GM19238 (cell line): ENCODE data around the gene AQP2.
"Not testable (repeated sequence)": the region's sequence is repeated elsewhere in the genome, so short reads cannot be mapped to it uniquely, and the experiment has no call there.

ENCODE experiments used
- DNase-seq: peaks from one replicate; pipeline ENCODE4 v3.0.0; 2011; ENCODE audit warnings: low spot score; ENCODE audit not compliant: insufficient read length

Gene AQP2

GRCh38 chr12:49987625-49988303 lies 37.2 kb downstream of the AQP2 start:
- no peak for DNase-seq

GRCh38 chr12:49989400-49989799 lies 38.9 kb downstream of the AQP2 start:
- DNase-seq: not testable (repeated sequence)

DNA sequence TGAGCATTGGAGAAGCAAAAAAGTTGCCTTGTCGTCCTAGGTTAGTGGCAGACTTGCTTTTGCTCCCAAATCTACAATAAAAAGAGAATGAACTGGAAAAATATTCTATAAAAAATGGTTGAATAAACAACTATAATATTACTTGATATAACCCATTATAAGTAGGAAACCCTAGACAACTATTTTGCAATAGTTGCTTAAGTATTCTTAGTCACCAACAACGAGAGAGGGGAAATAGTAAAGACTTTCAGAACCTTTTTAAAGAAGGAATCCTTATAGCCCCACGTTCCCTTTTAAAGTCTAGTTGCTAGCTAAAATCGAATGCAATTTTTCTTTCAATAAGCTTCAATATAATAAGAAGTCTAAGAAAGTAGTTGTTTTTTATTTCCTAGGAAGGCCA lies 39.7 kb downstream of the AQP2 start:
- DNase-seq: no peak

- DNase-seq: no peak
Measured at GRCh38 chr12:49998453-49998852, 47.9 kb downstream of the AQP2 start.

DNA sequence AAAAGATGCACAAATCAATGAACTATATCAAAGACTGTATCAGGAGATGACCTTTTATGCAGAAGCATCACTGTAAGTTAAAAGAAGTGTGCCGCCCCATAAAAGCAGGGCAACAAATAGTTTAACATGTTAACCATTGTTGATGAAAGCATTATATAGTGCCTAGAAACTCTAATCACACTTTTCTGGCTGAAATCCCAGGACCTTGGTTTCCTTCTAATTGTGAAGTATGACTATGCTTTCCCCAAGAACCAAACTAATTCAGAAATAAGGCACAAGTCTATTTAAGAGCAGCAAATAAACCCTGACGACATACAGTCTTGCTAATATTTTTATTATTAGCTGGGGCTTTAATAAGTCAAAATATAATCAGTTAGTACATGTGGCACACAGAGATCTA lies 53.1 kb downstream of the AQP2 start:
- DNase-seq: no peak

- DNase-seq: no peak
Measured at GRCh38 chr12:50004696-50005095, 54.2 kb downstream of the AQP2 start.

DNA sequence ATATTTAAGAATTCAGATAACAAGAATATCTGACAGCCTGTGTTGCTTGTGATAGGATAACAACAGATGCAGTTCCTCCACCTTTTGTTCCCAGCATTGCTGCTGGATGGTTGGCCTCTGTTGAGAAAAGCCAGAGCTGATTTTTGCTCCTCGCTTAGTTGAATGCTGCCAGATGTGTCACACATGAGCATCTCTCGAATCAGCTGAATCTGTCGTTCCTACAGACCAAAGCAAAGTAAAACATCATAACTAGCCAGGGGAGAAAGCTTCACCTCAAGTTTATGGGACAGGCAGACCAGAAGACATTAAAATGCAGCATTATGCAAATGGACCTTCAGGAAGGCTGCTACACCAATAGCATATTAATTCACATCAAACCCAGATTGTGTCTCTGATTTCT lies 54.6 kb downstream of the AQP2 start:
- DNase-seq: no peak

DNA sequence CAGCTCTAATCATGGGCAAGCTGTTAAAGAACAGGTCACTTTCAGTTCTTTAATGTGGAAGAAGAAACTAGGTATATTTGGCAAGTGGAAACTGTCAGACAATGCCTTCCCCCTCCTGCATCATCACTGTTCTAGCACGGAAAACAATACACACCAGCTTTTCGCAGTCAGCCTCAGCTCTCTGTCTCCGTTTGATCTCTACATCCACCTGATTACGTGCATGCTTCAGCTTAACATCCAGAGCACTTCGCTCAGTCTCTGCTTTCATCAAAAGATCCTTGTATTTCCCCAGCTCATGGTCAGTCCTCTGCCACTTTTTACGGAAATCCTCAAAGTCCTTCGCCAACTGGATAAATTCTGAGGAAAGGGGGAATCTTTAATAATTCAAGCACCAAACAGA lies 55.7 kb downstream of the AQP2 start:
- no peak for DNase-seq

DNA sequence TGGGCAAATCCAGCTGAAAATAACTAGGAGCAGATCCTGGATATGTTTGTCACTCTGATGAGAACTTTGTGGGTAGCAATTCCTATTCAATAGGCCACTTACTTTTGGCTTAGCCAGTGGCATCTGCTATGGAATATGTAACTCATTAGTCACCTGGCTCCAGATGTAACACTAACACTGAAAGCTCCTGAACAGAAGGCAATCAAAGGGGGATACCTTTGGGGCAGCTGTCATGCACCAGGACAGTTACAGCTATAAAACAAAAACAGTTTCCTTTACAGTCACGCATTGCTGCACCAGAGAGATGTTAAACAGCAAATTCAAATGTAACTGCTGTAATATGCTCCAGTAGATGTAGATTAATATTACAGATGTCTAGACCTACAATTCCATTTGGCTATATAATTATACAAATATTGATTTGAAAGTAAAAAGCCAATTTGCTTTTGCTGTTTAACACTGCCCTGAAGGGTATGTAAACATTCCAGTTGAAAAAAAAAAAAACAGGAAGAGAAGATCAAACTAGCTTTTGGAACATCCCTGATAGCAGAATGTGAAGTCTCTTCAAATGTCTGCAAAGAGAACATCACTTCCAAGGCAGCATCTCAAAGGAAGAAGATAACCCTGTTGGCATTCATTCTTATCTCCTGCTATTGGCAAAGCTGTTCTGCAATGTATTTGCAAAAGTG lies 56.4 kb downstream of the AQP2 start:
- no peak for DNase-seq
